UCSD-AML1 (cell line): ENCODE results near the gene PIP5K1B.

Experiments
- DNase-seq: peaks from one replicate; lab custom pipeline; 2025; ENCODE audit not compliant: unreplicated experiment; lab: John Stamatoyannopoulos, UW

Gene PIP5K1B

DNA sequence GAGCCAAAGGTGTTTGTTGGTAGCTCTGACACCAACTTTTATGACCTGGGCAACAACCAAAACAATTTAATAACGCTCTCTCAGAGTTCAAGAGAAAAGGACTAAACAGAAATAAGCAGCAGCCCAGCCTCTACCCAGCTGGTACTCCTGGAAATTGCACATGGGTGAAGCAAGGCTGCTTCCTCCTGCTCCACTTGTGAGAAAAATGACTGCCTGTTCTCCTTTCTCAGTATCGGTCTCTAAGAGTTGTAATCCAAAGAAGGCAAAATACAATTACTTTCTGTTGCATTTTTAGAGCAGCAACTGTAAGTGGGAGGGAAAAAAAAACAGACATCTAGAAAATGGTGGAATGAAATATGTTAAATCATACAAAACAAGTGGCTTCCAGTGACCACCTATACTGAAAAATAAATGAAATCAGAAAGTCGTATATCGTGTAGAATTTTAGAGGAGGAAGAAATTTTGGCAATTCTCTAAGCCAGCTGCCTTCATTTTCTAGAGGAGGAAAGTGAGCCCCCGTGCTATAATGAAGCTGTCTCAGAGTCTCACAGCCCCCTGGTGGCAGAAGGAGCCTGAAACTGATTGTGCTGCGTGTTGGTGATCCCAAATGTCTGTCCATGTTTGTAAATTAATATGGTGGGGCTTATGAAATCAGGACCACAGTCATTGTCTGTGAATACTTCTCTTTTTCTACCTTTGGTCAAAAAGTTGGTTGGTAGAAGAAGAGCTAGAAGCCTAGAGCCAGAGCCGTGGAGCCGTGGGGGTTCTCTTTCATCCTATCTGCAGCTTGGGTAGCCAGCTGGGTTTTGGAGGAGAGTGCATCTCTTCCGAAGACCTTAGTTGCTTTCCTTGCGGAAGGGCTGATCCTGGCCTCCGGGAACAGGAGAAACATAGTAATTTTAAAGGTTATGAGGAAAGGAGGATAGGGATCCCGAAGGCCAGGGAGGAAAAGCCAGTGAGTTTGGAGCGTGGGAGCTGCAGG lies 139.9 kb downstream of the PIP5K1B start:
- DNase-seq: peak; percentile 20

DNA sequence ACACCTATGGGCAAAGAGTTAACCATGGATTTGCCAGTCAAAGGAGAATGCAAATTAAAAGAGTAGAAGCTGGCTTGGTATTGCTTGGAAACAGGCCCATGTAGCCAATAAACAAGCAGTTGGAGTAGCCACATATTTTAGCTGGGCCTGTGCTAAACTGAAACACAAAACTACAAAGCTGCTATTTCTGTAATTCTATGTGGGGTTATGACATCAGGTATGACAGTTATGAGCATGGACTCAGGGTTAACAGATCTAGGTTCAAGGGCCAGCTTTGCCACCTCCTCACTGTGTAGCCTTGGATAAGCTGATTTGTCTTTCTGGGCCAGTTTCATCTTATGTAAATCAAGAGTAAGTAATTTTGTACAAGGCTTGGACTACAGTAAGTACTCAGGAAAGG lies 142.7 kb downstream of the PIP5K1B start:
- no peak for DNase-seq

DNA sequence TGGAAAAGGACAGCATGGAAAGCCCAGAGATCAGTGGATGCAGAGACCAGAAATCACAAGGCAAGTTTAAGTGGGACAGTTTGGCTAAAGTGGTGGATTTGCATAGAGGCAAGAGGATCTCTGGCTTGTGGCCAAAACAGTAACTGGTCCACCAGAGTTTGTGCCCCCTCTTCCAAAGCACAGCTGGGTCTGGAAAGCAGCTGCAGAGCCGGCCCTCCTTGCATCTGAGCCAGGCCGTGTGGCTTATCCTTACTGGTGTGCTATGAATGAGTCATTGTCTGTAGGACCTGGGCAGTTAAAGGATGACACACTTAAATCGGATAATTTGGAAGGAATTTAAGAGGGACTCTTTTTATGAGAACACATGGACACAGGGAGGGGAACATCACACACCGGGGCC lies 146.6 kb downstream of the PIP5K1B start:
- DNase-seq: no peak

DNA sequence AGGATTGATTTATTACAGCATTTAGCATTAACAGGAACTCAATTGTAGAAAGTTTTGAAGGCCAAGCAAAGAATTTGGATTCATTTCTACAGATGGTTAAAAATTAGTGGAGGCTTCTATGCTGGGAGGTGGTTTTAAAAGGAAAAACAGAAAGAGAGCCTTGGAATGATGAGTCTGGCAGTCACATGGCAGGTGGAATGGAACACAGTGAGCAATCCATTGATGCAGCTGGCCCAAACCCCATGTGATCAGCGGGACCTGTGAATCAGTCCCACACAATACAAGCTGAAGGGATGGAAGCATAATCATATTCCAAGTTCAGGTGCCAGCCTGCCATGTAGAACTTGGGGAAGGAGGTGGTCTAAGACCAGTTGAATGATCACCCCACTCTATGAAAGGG lies 147.9 kb downstream of the PIP5K1B start:
- no peak for DNase-seq

DNA sequence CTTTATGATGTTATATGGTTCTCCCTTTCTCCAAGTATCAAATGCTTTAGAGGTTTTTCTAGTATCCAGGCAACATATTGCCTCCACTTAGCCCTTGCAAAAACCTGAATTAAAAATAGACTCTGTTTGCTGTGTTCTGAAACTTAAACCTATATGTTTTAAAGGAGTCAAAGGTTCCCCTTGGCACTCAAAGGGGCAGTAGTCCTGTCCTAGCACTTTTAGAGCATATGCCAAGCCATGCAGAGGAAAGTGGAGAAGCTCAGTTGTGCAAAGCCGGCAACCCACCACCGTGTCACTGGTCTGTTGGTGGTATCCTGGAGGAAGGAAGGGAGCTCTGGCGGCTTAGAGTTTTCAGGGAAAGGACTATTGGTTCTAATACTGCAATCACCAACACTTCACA lies 154.3 kb downstream of the PIP5K1B start:
- no peak for DNase-seq

DNA sequence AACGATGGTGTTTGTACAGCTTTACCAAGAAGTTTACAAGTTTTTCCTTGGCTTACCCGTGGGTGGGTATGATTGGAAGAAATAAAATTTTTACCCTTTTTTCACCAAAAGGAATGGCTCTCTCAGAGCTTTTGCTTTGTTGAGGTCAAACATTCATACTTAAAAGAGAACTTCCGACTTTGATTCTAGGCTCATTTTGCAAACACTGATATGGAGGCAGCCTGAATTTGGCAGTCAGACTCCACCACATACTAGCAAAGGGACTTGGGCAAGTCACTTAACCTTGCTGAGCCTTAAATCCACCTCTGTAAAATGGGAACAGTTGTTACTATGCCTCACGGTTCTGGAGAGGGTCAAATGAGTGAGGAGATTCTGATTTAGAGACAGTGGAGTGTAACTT lies 155.4 kb downstream of the PIP5K1B start:
- DNase-seq: no peak

DNA sequence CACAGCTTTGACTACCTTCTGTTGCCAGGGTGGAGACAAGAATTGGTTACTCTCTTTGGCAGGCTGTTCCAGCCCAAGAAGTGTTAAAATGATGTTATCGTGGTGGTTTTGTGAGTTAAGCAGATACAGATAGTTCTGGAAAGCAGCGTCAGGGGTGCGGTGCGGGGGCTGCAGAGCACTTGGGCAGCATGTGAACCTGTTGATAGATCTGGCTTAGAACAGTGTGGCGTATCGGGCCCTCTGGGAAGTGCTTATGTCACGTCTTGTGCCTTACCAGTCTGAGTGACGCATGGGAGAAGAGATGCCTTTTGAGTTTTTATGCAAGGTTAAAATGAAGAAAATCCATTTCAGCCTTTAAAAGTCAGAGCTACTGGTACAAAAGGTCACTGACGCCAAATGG lies 156.4 kb downstream of the PIP5K1B start:
- no peak for DNase-seq

DNA sequence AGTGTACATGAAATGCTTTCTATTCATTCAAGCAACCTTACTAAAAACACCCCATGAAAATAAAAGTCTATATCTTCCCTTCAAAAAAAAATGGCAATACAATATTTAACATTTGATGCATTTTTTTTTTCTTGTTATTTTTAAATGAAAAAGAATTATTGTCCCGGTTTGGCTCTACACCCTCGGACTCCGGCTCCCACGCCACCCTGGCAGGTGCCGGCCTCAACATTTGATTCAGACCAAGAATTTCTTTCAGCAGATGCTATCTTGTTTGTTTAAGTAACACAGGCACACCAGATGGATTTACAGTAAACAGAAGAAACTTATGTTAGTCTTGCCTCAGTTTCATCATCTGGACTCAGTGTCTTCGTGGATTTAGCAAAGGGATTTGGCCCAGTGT lies 162.0 kb downstream of the PIP5K1B start:
- no peak for DNase-seq

DNA sequence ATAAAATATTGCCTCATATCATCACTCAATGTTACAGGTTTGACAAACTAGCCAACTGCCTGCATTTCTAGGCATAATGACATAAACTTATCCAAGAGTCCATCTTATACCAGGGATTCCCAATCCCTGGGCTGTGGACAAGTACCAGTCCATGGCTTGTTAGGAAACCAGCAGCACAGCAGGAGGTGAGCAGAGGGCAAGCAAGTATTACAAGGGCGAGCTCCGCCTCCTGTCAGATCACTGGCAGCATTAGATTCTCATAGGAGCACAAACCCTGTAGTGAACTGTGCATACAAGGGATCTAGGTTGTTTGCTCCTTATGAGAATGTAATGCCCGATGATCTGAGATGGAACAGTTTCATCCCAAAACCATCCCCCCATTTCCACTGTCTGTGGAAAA lies 164.0 kb downstream of the PIP5K1B start:
- no peak for DNase-seq

DNA sequence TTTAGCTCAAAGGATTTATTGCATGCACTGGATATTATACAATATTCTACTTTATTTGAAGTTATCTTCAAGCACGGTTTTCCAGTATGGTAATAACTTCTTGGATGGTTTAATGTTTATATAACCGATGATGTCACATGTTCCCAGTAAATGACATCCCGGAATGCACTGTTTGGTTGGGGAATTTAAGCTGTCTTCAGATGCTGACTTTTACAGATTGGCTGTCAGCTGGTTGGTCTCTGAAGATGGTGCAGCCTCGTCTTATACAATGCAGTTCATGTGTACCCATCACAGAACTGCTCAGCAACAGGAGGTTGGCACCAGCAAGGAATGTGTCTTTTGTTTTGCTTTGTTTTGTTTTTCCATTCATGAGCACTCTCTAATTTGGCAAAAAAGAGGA lies 165.0 kb downstream of the PIP5K1B start:
- DNase-seq: no peak

DNA sequence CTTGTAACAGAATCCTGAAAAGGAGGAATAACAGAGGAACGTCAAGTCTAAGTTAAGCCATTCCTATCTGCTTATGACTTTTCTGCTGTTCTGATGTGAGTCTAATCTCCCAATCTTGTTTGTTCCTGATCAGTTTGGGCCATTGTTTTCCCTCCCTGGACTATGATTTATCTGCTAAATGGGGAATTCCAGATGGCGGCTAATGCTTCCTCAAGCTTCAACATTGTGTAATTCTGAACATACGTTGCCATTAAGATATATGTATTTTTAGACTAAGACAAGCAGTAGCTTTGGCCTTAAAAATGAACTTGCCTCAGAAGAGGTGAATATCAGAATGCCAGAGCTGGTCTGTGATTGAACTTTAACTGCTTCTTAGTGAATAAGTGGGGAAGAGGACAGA lies 166.2 kb downstream of the PIP5K1B start:
- no peak for DNase-seq

DNA sequence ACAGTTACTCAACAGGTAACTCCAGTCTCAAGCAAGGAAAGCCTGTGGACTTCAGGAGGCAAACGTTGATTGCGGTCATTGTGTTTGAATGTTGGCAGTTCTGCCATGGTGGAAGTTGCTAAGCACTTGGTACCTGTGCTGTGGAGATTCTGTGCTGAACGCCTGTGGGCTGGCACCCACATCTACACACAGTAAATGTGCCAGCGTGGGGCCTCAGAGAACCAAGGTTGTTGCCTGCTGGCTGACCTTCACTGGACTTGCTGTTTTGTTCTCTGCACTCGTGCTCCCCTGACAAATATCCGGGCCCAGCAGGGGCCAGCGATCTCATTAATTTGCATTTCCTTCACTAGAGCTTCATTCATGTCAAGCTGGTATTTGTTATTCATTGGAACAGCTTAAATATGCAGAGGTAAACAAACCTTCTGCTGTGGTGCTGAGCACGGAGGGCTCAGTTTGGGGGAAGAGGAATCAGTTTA lies 167.0 kb downstream of the PIP5K1B start:
- DNase-seq: no peak

DNA sequence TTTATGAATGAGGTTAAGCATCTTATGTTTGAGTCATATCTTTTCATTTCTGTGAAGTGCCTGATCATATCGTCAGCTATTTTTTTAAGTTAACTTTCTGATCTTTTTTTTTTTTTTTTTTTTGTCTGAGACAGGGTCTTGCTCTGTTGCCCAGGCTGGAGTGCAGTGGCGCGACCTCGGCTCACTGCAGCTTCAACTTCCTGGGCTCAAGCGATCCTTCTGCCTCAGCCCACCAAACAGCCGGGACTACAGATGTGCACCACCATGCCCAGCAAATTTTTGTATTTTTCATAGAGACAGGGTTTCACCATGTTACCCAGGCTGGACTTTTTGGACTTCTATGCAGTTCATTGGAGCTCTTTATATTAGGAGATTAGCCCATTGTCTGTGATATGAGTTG lies 168.1 kb downstream of the PIP5K1B start:
- DNase-seq: no peak

DNA sequence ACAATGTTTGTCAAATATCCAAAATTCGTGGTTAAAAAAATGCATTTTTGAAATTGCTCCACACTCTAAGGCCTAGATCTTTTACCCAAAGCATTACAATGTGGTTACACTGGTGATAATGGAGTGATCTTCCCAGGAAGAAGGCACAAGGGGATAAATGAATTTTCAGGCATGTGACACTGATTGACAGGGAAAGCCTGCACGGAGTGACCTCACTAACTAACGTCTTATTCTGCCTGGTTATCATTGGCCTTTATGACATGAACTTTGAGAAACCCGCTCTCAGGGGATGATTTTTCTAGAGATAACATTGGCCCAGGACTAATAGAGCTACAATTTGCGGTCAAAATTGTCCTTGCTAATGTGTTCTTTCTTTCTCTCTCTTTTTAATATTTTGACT lies 171.2 kb downstream of the PIP5K1B start:
- no peak for DNase-seq

DNA sequence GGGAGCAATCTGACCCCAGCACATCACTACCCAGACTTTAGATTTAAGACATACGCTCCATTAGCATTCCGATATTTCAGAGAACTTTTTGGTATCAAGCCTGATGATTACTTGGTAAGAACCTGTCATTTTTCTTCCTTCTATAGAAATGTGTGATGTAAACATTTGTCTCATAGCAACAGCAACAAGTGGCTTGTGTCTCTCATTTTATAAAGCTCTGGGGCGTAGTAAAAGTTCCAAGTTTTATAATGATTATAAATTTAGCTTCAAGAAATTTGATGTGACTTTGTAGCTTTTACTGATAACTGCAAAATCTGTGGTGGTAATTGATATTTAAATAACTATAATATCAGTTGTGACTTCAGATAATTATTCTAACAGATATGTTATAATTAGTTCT lies 171.6 kb downstream of the PIP5K1B start:
- no peak for DNase-seq

DNA sequence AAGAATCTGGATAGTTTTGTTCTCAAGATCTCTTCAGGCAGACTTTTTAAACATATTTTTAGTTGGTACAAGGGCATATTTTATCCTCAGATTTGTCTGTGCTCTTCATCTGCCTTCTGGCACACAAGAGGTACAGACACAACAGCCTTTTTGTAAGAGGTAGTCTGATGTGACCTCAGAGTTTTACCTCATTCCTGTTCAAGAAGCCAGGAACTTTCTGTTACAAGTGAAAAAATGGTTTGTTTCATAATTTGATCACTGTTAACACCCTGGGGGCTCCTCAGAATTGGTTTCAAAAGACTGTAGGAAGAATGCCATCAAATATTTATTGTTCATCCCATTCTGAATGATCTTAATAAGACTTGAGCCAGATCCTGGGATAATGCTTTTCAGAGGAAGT lies 172.2 kb downstream of the PIP5K1B start:
- DNase-seq: no peak

DNA sequence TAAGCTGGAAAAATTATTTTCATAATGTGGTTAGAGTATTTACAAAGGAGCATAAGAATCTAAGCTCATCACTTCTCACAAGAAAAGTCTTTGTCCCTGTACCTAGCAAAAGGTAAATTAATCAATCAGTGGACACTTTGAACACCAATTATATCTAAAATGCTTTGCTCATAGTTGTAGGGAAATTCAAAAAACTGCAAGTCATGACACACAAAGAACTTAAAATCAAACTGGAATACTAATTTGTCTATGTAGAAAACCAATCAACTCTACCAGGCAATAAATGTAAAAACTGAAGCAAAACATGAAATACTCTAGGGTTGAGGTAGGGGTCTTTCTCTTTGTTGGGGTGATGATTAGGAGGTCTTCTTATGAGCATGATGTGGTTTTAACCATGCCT lies 173.4 kb downstream of the PIP5K1B start:
- no peak for DNase-seq

DNA sequence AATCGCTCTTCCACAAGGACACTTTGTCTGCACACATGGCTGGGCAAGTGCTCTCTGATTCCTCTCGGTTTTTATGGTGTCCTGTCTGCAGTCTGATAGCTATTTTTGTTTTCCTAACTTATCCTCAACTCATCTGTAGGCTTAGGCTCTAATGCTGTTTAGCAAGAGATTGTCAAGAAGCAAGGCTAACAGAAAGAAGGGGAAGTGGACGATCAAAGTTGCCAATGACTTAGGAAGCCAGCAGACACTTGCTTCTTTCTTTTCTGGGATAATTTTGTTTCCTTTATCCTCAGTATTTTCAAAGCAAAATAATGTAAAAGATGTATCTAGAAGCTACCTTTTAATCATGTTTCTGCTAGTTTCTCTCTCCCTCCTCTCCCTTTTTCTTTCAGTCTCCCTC lies 178.2 kb downstream of the PIP5K1B start:
- no peak for DNase-seq

DNA sequence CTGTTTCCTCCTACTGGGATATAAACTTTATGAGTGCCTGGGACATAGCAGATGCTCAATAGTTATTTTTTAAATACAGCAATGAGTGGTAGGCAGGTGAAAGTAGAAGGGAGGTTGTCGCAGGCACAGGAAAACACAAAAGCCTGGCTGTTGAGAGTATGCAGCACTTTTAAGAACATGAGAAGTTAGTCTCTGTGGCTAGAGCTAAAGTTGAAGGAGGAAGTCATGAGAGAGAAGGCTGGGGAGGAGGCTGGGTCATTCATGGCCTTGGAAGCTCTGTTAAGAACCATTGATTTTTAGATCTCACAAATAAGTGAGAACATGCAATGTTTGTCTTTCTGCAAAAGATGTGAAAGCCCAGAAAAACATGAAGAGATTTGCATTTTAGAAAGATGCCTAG lies 182.2 kb downstream of the PIP5K1B start:
- DNase-seq: no peak

DNA sequence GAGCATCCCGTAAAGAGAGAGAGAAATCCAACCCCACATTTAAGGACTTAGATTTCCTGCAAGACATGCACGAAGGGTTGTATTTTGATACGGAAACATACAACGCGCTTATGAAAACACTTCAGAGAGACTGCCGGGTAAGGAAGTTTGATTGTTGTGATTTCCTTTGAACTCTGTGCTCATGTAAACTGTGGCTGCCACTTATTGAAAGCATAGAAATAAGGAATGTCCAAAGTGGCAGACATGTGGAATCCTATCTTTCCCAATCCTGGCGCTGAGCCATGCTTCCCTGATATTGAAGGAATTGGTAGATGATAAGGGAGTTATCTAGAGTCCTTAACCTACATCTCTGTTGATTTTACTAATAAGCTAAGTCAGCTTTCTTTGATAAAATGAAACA lies 189.5 kb downstream of the PIP5K1B start:
- no peak for DNase-seq

DNA sequence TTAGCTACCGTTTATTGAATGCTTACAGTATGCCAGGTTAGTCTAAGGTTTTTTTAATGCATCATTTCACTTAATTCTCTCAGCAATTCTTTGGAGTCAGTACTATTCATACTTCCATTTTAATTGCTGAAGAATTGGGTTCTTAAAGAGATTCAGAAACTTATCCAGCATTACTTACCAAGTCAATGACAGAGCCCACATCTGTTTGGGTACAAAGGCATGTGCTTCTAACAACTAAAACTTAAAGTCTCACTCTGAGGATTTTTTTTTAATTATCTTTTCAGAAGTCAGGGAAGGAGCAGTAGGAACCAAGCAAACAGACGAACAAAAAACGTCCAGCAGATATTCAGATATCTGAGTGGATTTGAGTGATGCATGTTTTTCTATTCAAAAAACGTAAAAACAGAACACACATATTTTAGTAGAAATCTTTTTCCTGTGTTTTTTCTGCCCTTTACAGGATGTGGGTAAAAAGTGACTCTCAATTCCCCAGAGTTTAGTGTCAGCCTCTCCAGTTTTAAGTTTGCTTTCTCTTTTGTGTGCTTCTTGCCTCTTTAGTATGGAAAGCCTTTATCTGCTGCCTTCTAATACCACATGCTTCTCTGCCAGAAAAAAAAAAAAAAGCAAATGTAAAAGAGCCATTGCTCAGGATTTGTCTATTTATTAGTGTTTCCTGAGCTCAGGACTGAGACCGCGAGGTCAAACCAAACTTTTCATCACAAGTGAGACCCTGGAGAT lies 190.9 kb downstream of the PIP5K1B start:
- no peak for DNase-seq

DNA sequence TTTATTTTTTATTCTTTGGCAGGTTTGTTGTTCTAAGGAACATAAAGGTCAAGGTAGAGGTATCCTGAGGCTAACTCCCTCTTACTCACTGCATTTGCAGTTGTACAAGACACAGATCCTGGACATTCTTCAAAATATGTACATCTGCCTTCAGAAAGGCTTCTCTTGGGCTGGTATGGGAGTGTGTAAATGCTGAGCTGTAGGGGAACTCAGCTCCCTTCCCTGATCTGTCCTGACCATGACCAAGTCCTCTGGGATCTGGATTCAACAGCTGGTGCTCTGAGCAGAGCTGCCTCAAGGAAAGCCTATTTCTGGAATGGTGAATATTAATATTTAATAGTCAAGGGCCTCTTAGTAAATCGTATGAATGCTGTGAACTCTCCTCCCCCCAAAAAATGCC lies 191.4 kb downstream of the PIP5K1B start:
- no peak for DNase-seq
